ENCODE measurements around the gene AUTS2. TPM values are rescaled to one million over a fixed set of nuclear protein-coding genes. Genes with fewer than 3 reads are reported as not detected.

Gene AUTS2
- total RNA-seq, 1 experiment from 2014 or later, result 2.5 TPM

- H3K36me3 ChIP-seq (ENCODE audit: control insufficient read depth, insufficient read depth, low read length), result no peaks in the 10 kb centered on the region
- POLR2A ChIA-PET, result no interaction called here
- TF ChIP-seq REST (IDR thresholded peaks at IDR 0.05; ENCODE audit: insufficient read depth in 1 of 2, low read depth in 2 of 2, low read length in 1 of 2) (no peak), TCF7L2 (IDR thresholded peaks at IDR 0.05; ENCODE audit: low read depth, low read length) (no peak), POLR2AphosphoS5 (IDR thresholded peaks at IDR 0.05; ENCODE audit: low read depth, low read length) (no peak), CTCF (IDR thresholded peaks at IDR 0.05) (no peak), SIN3A (IDR thresholded peaks at IDR 0.05; ENCODE audit: borderline replicate concordance, insufficient read depth, low read depth, low read length) (no peak)
- H3K9me3 ChIP-seq (ENCODE audit: control insufficient read depth, insufficient read depth, low read depth, low read length), result no peaks in the 10 kb centered on the region
- H3K4me1 ChIP-seq (ENCODE audit: control insufficient read depth, insufficient read depth, low read length), result no peaks in the 10 kb centered on the region; the same call in 1 of the 2 replicates
- intact Hi-C loops (cut with micrococcal nuclease; ENCODE audit: unreplicated experiment), result no loop called here
- ATAC-seq (no peak), DNase-seq (ENCODE audit: low read depth, low spot score) (no peak)
- H3K27ac ChIP-seq (ENCODE audit: low read length), result no peak overlapping the region
- H3K4me3 ChIP-seq (ENCODE audit: low read depth in 2 of 2, low read length in 2 of 2), result no peak overlapping the region
- CTCF ChIA-PET, result no interaction called here
- H3K27me3 ChIP-seq (ENCODE audit: control insufficient read depth, insufficient read depth, low read length), result no peaks in the 10 kb centered on the region
- in situ Hi-C loops (cut with HindIII; ENCODE audit: low pct_unique_long_range_greater_than_20kb, low sequenced_read_pairs), result no loop called here
- no TSS peak for BruUV-seq (replicated peaks)
Measured at GRCh38 chr7:70094831-70095230, 496.6 kb downstream of the AUTS2 start.

- Histone ChIP-seq H3K4me1 (ENCODE audit: control insufficient read depth, insufficient read depth, low read length) (no peaks in the 10 kb centered on the region; the same call in 1 of the 2 replicates), H3K9me3 (ENCODE audit: control insufficient read depth, insufficient read depth, low read depth, low read length) (no peaks in the 10 kb centered on the region), H3K27me3 (ENCODE audit: control insufficient read depth, insufficient read depth, low read length) (no peaks in the 10 kb centered on the region), H3K36me3 (ENCODE audit: control insufficient read depth, insufficient read depth, low read length) (no peaks in the 10 kb centered on the region), H3K27ac (ENCODE audit: low read length) (no peak overlapping the region), H3K4me3 (ENCODE audit: low read depth in 2 of 2, low read length in 2 of 2) (no peak overlapping the region)
- ATAC-seq (no peak), DNase-seq (ENCODE audit: low read depth, low spot score) (no peak)
- intact Hi-C loops (cut with micrococcal nuclease; ENCODE audit: unreplicated experiment), result no loop called here
- in situ Hi-C loops (cut with HindIII; ENCODE audit: low pct_unique_long_range_greater_than_20kb, low sequenced_read_pairs), result no loop called here
- no TSS peak for BruUV-seq (replicated peaks)
- no peak for TF ChIP-seq CTCF (IDR thresholded peaks at IDR 0.05)
- TF ChIP-seq POLR2AphosphoS5 (IDR thresholded peaks at IDR 0.05; ENCODE audit: low read depth, low read length), result no peak
- TF ChIP-seq TCF7L2 (IDR thresholded peaks at IDR 0.05; ENCODE audit: low read depth, low read length), result no peak
- no peak for TF ChIP-seq REST (IDR thresholded peaks at IDR 0.05; ENCODE audit: insufficient read depth in 1 of 2, low read depth in 2 of 2, low read length in 1 of 2)
- no peak for TF ChIP-seq SIN3A (IDR thresholded peaks at IDR 0.05; ENCODE audit: borderline replicate concordance, insufficient read depth, low read depth, low read length)
- ChIA-PET POLR2A (no interaction called here), CTCF (no interaction called here)
Measured at GRCh38 chr7:70097645-70098044, 499.4 kb downstream of the AUTS2 start.

Measured in Panc1 (cell line).